Transverse colon (tissue), 4 donors: ENCODE results near the gene EPHA8. TPM values are rescaled to one million over a fixed set of nuclear protein-coding genes. Genes with fewer than 3 reads are reported as not detected.
A peak's percentile ranks its signal among the peaks of the same experiment; 100 is the strongest.

ENCODE experiments used
- DNase-seq: peaks from one replicate; pipeline ENCODE4 v3.0.0-alpha.2; 2019
- H3K27ac ChIP-seq, 4 donors: fragments of 200-600 bp; sonication (generic); 2 replicates each; pipeline ENCODE4 v1.5.1; 2016 to 2018; ENCODE audit warnings: inconsistent platforms in 4 of 4
- H3K27me3 ChIP-seq: fragments of 200-600 bp; sonication (generic); 2 replicates; pipeline ENCODE4 v1.5.1; 2017; ENCODE audit warnings: inconsistent platforms
- H3K36me3 ChIP-seq, 4 donors: fragments of 200-600 bp; sonication (generic); 2 replicates each; pipeline ENCODE4 v1.5.1; 2017 to 2019; ENCODE audit warnings: inconsistent platforms in 4 of 4
- H3K4me1 ChIP-seq, 4 donors: fragments of 200-600 bp; sonication (generic); 2 replicates each; pipeline ENCODE4 v1.5.1; 2017 to 2020; ENCODE audit warnings: inconsistent platforms in 4 of 4
- H3K4me3 ChIP-seq, 4 donors: fragments of 200-600 bp; sonication (generic); 1 replicate in 1 of 4; 2 replicates in 3 of 4; pipeline versions ENCODE4 v1.5.1 to v1.6.1; 2017 to 2019; ENCODE audit warnings: inconsistent platforms in 4 of 4
- H3K9me3 ChIP-seq, 2 donors: fragments of 200-600 bp; sonication (generic); 2 replicates each; pipeline ENCODE4 v1.5.1; 2017 to 2019; ENCODE audit warnings: inconsistent platforms in 2 of 2
- CTCF ChIP-seq, 5 experiments: fragments of 200-600 bp in 3 of 5; fragments of 450-650 bp in 2 of 5; sonication (generic) in 3 of 5; IDR thresholded peaks; 1 replicate in 2 of 5; 2 replicates in 3 of 5; pipeline ENCODE4 v1.5.1; 2016 to 2017; ENCODE audit warnings: antibody characterized with exemption in 5 of 5, inconsistent platforms in 3 of 5, mild to moderate bottlenecking in 2 of 5, moderate library complexity in 1 of 5
- EP300 ChIP-seq: sonication (generic); formaldehyde crosslinking; IDR thresholded peaks from one replicate; pipeline ENCODE4 v1.6.1; 2017; ENCODE audit warnings: antibody characterized with exemption, low read depth
- POLR2A ChIP-seq: fragments of 450-650 bp; IDR thresholded peaks from one replicate; pipeline ENCODE4 v1.6.1; 2016; ENCODE audit warnings: antibody characterized with exemption, mild to moderate bottlenecking, moderate library complexity
- POLR2AphosphoS5 ChIP-seq, 3 donors: sonication (generic); formaldehyde crosslinking; IDR thresholded peaks; one replicate each; pipeline ENCODE4 v1.6.1; 2016; ENCODE audit warnings: antibody characterized with exemption in 3 of 3
- WGBS, 2 donors: methylation state at CpG; one replicate each; pipeline ENCODE4 v1.1.5; 2018; ENCODE audit warnings: low coverage in 1 of 2; 5-methylcytosine and 5-hydroxymethylcytosine counted together
- in situ Hi-C, 4 donors: fragments of 200-750 bp; cut with MboI; loops; one replicate each; pipeline versions ENCODE4 v1.15.0 to v1.15.1; 2017; ENCODE audit warnings: low sequenced_read_pairs in 3 of 4, low pct_ligation_motif_present in 1 of 4, low pct_unique_long_range_greater_than_20kb in 1 of 4
- intact Hi-C: fragments of 100-400 bp; cut with DNase I; formaldehyde crosslinking; loops from one replicate; pipeline ENCODE4 v1.15.1; 2023; ENCODE audit warnings: low total_unique reads
- total RNA-seq, 4 donors: library from RNA; depleted of rRNA; stranded (reverse); fragments of >200 nt; gene quantifications; one replicate each; pipeline ENCODE4 v1.1.0, GENCODE V29; 2016

Gene EPHA8
- total RNA-seq, 4 donors from 2014 or later: not detected

- TF ChIP-seq POLR2A: no peak
- no peak for TF ChIP-seq EP300
- TF ChIP-seq CTCF (IDR thresholded peaks at IDR 0.05): no peak
- TF ChIP-seq POLR2AphosphoS5 (IDR thresholded peaks at IDR 0.05): no peak
- H3K27ac ChIP-seq: peak overlapping the region; percentile 28 to 48 (median 41)
- peak overlapping the region in 2 of 4 donors; percentile 9 to 27 for H3K4me3 ChIP-seq
- intact Hi-C loops (no loop called here), in situ Hi-C loops (loop anchor here (10.0 to 25.0 kb wide), 3 partner anchors 219 to 507 kb away; partner anchors contain the start of gene WNT4 (in 2 of the 4))
- no peaks in the 10 kb centered on the region for H3K9me3 ChIP-seq
- no peak for DNase-seq
- no peaks in the 10 kb centered on the region for H3K36me3 ChIP-seq
- H3K4me1 ChIP-seq: no peaks in the 10 kb centered on the region
- 74% methylated on average over 10 of the region's 12 CpGs; no CpG with 5 or more reads in 1 of the 2 donors for WGBS, 2 donors
- H3K27me3 ChIP-seq: no peaks in the 10 kb centered on the region
These were observed 80.6 kb downstream of the EPHA8 start for GRCh38 chr1:22643928-22644327.

GRCh38 chr1:22645931-22646330, 82.6 kb downstream of the EPHA8 start:
- WGBS, 2 donors: 80 to 93% methylated on average over 3 to 7 of the region's 7 CpGs
- intact Hi-C loops: no loop called here
- no peaks in the 10 kb centered on the region for H3K4me1 ChIP-seq
- H3K27me3 ChIP-seq: no peaks in the 10 kb centered on the region
- peak overlapping the region in 1 of 4 donors; percentile 41 for H3K27ac ChIP-seq
- no peak overlapping the region for H3K4me3 ChIP-seq
- H3K36me3 ChIP-seq: no peaks in the 10 kb centered on the region
- no peaks in the 10 kb centered on the region for H3K9me3 ChIP-seq
- no peak for DNase-seq
- peak; percentile 33 for TF ChIP-seq POLR2A
- no peak for TF ChIP-seq EP300
- TF ChIP-seq POLR2AphosphoS5 (IDR thresholded peaks at IDR 0.05): peak in 1 of 3 donors; percentile 11
- no peak for TF ChIP-seq CTCF (IDR thresholded peaks at IDR 0.05)
- in situ Hi-C loops: loop anchor here (5.0 to 25.0 kb wide), 4 partner anchors 221 to 509 kb away; partner anchors contain the start of gene WNT4 (in 2 of the 4)

GRCh38 chr1:22646384-22646783, 83.1 kb downstream of the EPHA8 start:
- TF ChIP-seq POLR2AphosphoS5 (IDR thresholded peaks at IDR 0.05) (no peak), POLR2A (no peak), CTCF (IDR thresholded peaks at IDR 0.05) (no peak), EP300 (no peak)
- in situ Hi-C loops: loop anchor here (5.0 to 25.0 kb wide), 4 partner anchors 222 to 509 kb away; partner anchors contain the start of gene WNT4 (in 2 of the 4)
- 40 to 100% methylated on average over 1 of the region's 1 CpG for WGBS, 2 donors
- no peaks in the 10 kb centered on the region for H3K4me1 ChIP-seq
- H3K4me3 ChIP-seq: no peak overlapping the region
- intact Hi-C loops: no loop called here
- H3K27ac ChIP-seq: peak overlapping the region in 1 of 4 donors; percentile 41
- no peaks in the 10 kb centered on the region for H3K27me3 ChIP-seq
- no peak for DNase-seq
- H3K36me3 ChIP-seq: no peaks in the 10 kb centered on the region
- H3K9me3 ChIP-seq: no peaks in the 10 kb centered on the region

- H3K27ac ChIP-seq: no peak overlapping the region
- no peaks in the 10 kb centered on the region for H3K36me3 ChIP-seq
- H3K4me1 ChIP-seq: no peaks in the 10 kb centered on the region
- H3K4me3 ChIP-seq: no peak overlapping the region
- peaks cover 4% of the 10 kb centered on the region for H3K27me3 ChIP-seq
- 80 to 90% methylated on average over 10 to 13 of the region's 13 CpGs for WGBS, 2 donors
- DNase-seq: no peak
- TF ChIP-seq POLR2A (no peak), POLR2AphosphoS5 (IDR thresholded peaks at IDR 0.05) (no peak), EP300 (no peak), CTCF (IDR thresholded peaks at IDR 0.05) (no peak)
- intact Hi-C loops (no loop called here), in situ Hi-C loops (no loop called here)
- no peaks in the 10 kb centered on the region for H3K9me3 ChIP-seq
These were observed 86.9 kb downstream of the EPHA8 start for GRCh38 chr1:22650089-22650693.
